ENCODE data around the gene TBKBP1. TPM values are rescaled to one million over a fixed set of nuclear protein-coding genes. Genes with fewer than 3 reads are reported as not detected.

TBKBP1 gene
- total RNA-seq, 2 donors from 2014 or later = 8.0 to 13.2 TPM

GRCh38 chr17:47705536-47706530 is 11.9 kb downstream of the TBKBP1 start:
- no peak for TF ChIP-seq POLR2A (IDR thresholded peaks at IDR 0.05)
- TF ChIP-seq CTCF (IDR thresholded peaks at IDR 0.05) = no peak
- intact Hi-C loops (cut with DNase I) = no loop called here
- DNase-seq (no peak), ATAC-seq (no peak)
- Histone ChIP-seq H3K36me3 (replicated peaks in 1 of 2; ENCODE audit: insufficient read depth in 1 of 2, low read depth in 2 of 2) (no peaks in the 10 kb centered on the region), H3K4me1 (peaks cover 3% of the 10 kb centered on the region), H3K9me3 (no peaks in the 10 kb centered on the region), H3K27ac (no peak overlapping the region), H3K27me3 (no peaks in the 10 kb centered on the region), H3K4me3 (no peak overlapping the region)
- WGBS, 2 donors = 76 to 79% methylated on average over 12 of the region's 12 CpGs

- ATAC-seq (no peak), DNase-seq (peak in 1 of 4 donors; percentile 15)
- no peaks in the 10 kb centered on the region for H3K36me3 ChIP-seq (replicated peaks in 1 of 2; ENCODE audit: insufficient read depth in 1 of 2, low read depth in 2 of 2)
- WGBS, 2 donors = 51 to 54% methylated on average over 3 to 4 of the region's 4 CpGs
- H3K9me3 ChIP-seq = no peaks in the 10 kb centered on the region
- no peak overlapping the region for H3K27ac ChIP-seq
- no peaks in the 10 kb centered on the region for H3K27me3 ChIP-seq
- intact Hi-C loops (cut with DNase I) = no loop called here
- no peak overlapping the region for H3K4me3 ChIP-seq
- H3K4me1 ChIP-seq = peaks cover 3% of the 10 kb centered on the region
- no peak for TF ChIP-seq POLR2A (IDR thresholded peaks at IDR 0.05)
- TF ChIP-seq CTCF (IDR thresholded peaks at IDR 0.05) = no peak
These were observed 13.3 kb downstream of the TBKBP1 start for GRCh38 chr17:47707056-47707804.

- no peak overlapping the region for H3K27ac ChIP-seq
- peaks cover 3% of the 10 kb centered on the region for H3K4me1 ChIP-seq
- intact Hi-C loops (cut with DNase I) = no loop called here
These were observed 13.9 kb downstream of the TBKBP1 start for GRCh38 chr17:47707884-47708283.

GRCh38 chr17:47708312-47708863 is 14.4 kb downstream of the TBKBP1 start:
- Histone ChIP-seq H3K4me3 (no peak overlapping the region), H3K27ac (no peak overlapping the region), H3K36me3 (replicated peaks in 1 of 2; ENCODE audit: insufficient read depth in 1 of 2, low read depth in 2 of 2) (no peaks in the 10 kb centered on the region), H3K27me3 (no peaks in the 10 kb centered on the region), H3K9me3 (no peaks in the 10 kb centered on the region), H3K4me1 (peaks cover 3% of the 10 kb centered on the region)
- ATAC-seq (no peak), DNase-seq (no peak)
- intact Hi-C loops (cut with DNase I) = no loop called here
- no peak for TF ChIP-seq CTCF (IDR thresholded peaks at IDR 0.05)
- no peak for TF ChIP-seq POLR2A (IDR thresholded peaks at IDR 0.05)
- WGBS, 2 donors = 64 to 77% methylated on average over 21 to 27 of the region's 31 CpGs

More at GRCh38 chr17:47707884-47708283, 13.9 kb downstream of the TBKBP1 start:
- Histone ChIP-seq H3K27me3 (no peaks in the 10 kb centered on the region), H3K4me3 (no peak overlapping the region), H3K9me3 (no peaks in the 10 kb centered on the region), H3K36me3 (replicated peaks in 1 of 2; ENCODE audit: insufficient read depth in 1 of 2, low read depth in 2 of 2) (no peaks in the 10 kb centered on the region)
- no peak for ATAC-seq
- TF ChIP-seq POLR2A (IDR thresholded peaks at IDR 0.05) (no peak), CTCF (IDR thresholded peaks at IDR 0.05) (no peak)
- no peak for DNase-seq
- 68 to 87% methylated on average over 3 of the region's 3 CpGs for WGBS, 2 donors

Data from body of pancreas (tissue), 4 donors.